ENCODE results near the gene CDT1.

CDT1 gene

DNA sequence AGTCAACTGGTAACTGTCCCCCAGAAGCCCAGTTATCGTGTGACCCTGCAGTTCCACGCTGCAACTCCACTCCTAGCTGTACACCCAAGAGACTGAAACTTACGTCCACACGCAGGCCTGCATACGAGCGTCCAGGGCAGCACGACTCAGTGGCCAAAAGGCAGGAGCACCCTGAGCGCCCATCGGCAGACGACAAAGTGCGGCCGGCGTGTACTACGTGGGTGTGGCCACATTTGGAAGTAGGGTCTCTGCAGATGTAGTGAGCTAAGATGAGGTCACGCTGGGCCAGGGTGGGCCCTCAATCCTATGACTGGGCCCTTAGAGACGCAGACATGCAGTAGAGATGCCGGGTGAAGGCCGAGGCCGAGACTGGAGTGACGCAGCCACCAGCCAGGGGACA lies 39.7 kb downstream of the CDT1 start:
- Histone ChIP-seq H3K4me3 (ENCODE audit: control insufficient read depth in 1 of 7, extremely low read depth in 1 of 7, insufficient read depth in 4 of 7, low read depth in 2 of 7, low read length in 6 of 7) (no peak overlapping the region), H3K36me3 (ENCODE audit: control insufficient read depth in 4 of 4, insufficient read depth in 4 of 4, low read length in 3 of 4) (peaks cover 0 to 22% (median 15%) of the 10 kb centered on the region in 4 experiments), H3K9me3 (ENCODE audit: control extremely low read depth in 1 of 5, control insufficient read depth in 4 of 5, insufficient read depth in 2 of 5, low read depth in 1 of 5, low read length in 4 of 5) (no peaks in the 10 kb centered on the region), H3K27ac (ENCODE audit: insufficient read depth in 1 of 2, low read depth in 1 of 2, low read length in 2 of 2, poor library complexity in 1 of 2, severe bottlenecking in 2 of 2) (no peak overlapping the region), H3K27me3 (replicated peaks in 2 of 5; ENCODE audit: control insufficient read depth in 4 of 5, insufficient read depth in 5 of 5, low read length in 4 of 5) (no peaks in the 10 kb centered on the region), H3K4me1 (ENCODE audit: control extremely low read depth in 1 of 4, control insufficient read depth in 4 of 4, insufficient read depth in 4 of 4, low read length in 3 of 4) (no peaks in the 10 kb centered on the region)
- CTCF ChIA-PET, result no interaction called here
- WGBS (ENCODE audit: insufficient coverage), result 97% methylated on average over 20 of the region's 20 CpGs
- DNase-seq, result no peak
- POLR2A ChIA-PET, result no interaction called here

DNA sequence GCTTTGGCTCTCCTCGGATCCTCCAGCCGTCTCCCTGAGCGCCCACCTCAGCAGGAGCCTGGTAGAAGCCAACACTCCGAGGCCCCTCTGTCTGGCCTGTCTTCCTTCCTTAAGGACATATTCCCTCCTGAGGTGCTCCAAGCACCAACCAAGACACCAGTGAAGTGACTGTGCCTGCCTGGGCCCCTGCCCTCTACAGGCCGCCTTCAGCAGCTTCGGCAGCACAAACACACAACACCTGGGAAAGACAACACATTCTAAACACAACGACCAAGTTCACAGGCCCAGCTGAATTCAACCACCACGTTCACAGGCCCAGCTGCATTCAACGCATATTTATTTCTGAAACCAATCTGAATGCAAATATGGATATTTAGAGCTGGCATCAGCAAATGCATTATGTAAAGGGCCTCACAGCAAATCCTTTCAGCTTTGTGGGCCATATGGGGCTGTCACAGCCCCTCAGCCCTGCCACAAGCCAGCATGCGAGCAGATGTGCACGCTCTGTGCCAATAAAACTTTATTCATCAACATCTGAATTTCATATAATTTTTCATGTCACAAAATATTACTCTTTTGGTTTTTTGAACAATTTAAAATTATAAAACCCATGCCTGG lies 40.9 kb downstream of the CDT1 start:
- ChIA-PET CTCF (no interaction called here), POLR2A (no interaction called here)
- no peaks in the 10 kb centered on the region for H3K27me3 ChIP-seq (replicated peaks in 2 of 5; ENCODE audit: control insufficient read depth in 4 of 5, insufficient read depth in 5 of 5, low read length in 4 of 5)
- no peak overlapping the region for H3K4me3 ChIP-seq (ENCODE audit: control insufficient read depth in 1 of 7, extremely low read depth in 1 of 7, insufficient read depth in 4 of 7, low read depth in 2 of 7, low read length in 6 of 7)
- no peaks in the 10 kb centered on the region for H3K4me1 ChIP-seq (ENCODE audit: control extremely low read depth in 1 of 4, control insufficient read depth in 4 of 4, insufficient read depth in 4 of 4, low read length in 3 of 4)
- no peak overlapping the region for H3K27ac ChIP-seq (ENCODE audit: insufficient read depth in 1 of 2, low read depth in 1 of 2, low read length in 2 of 2, poor library complexity in 1 of 2, severe bottlenecking in 2 of 2)
- H3K9me3 ChIP-seq (ENCODE audit: control extremely low read depth in 1 of 5, control insufficient read depth in 4 of 5, insufficient read depth in 2 of 5, low read depth in 1 of 5, low read length in 4 of 5), result no peaks in the 10 kb centered on the region
- 95% methylated on average over 10 of the region's 11 CpGs for WGBS (ENCODE audit: insufficient coverage)
- H3K36me3 ChIP-seq (ENCODE audit: control insufficient read depth in 4 of 4, insufficient read depth in 4 of 4, low read length in 3 of 4), result peaks cover 0 to 19% (median 11%) of the 10 kb centered on the region in 4 experiments
- no peak for DNase-seq

GRCh38 chr16:88846088-88846487 lies 42.5 kb downstream of the CDT1 start:
- POLR2A ChIA-PET, result interaction anchor here (0.8 kb wide), 1 partner anchor 9 kb away, joined by 3 read pairs; no protein-coding TSS in a partner anchor
- Histone ChIP-seq H3K9me3 (ENCODE audit: control extremely low read depth in 1 of 5, control insufficient read depth in 4 of 5, insufficient read depth in 2 of 5, low read depth in 1 of 5, low read length in 4 of 5) (no peaks in the 10 kb centered on the region), H3K36me3 (ENCODE audit: control insufficient read depth in 4 of 4, insufficient read depth in 4 of 4, low read length in 3 of 4) (peaks cover 0 to 15% (median 6%) of the 10 kb centered on the region in 4 experiments), H3K27ac (ENCODE audit: insufficient read depth in 1 of 2, low read depth in 1 of 2, low read length in 2 of 2, poor library complexity in 1 of 2, severe bottlenecking in 2 of 2) (no peak overlapping the region), H3K4me3 (ENCODE audit: control insufficient read depth in 1 of 7, extremely low read depth in 1 of 7, insufficient read depth in 4 of 7, low read depth in 2 of 7, low read length in 6 of 7) (no peak overlapping the region), H3K27me3 (replicated peaks in 2 of 5; ENCODE audit: control insufficient read depth in 4 of 5, insufficient read depth in 5 of 5, low read length in 4 of 5) (no peaks in the 10 kb centered on the region), H3K4me1 (ENCODE audit: control extremely low read depth in 1 of 4, control insufficient read depth in 4 of 4, insufficient read depth in 4 of 4, low read length in 3 of 4) (no peaks in the 10 kb centered on the region)
- CTCF ChIA-PET, result interaction anchor here (1.2 to 1.9 kb wide), 4 partner anchors 11 to 122 kb away, joined by 3 to 6 read pairs (median 4); partner anchors contain the start of genes GALNS and TRAPPC2L
- 100% methylated on average over 9 of the region's 9 CpGs for WGBS (ENCODE audit: insufficient coverage)
- DNase-seq, result no peak

DNA sequence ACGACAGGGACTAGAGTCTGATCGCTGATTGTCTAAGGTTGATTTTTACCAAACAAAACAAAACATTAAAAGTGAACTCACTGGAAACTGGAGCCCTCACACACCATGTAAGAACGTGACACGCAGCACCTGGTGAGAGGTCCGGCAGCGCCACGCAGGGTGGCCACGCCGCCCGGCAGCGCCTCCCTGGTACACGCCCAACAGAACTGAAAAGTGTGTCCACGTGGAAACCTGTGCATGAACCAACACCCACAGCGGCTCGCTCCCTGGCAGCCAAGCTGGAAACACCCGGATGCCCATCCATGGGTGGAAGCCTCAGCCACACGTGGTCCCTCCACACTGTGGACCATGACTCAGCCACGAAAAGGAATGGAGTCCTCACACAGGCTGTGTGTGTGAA lies 44.1 kb downstream of the CDT1 start:
- Histone ChIP-seq H3K36me3 (ENCODE audit: control insufficient read depth in 4 of 4, insufficient read depth in 4 of 4, low read length in 3 of 4) (peaks cover 0 to 16% (median 6%) of the 10 kb centered on the region in 4 experiments), H3K9me3 (ENCODE audit: control extremely low read depth in 1 of 5, control insufficient read depth in 4 of 5, insufficient read depth in 2 of 5, low read depth in 1 of 5, low read length in 4 of 5) (no peaks in the 10 kb centered on the region), H3K27ac (ENCODE audit: insufficient read depth in 1 of 2, low read depth in 1 of 2, low read length in 2 of 2, poor library complexity in 1 of 2, severe bottlenecking in 2 of 2) (no peak overlapping the region), H3K4me1 (ENCODE audit: control extremely low read depth in 1 of 4, control insufficient read depth in 4 of 4, insufficient read depth in 4 of 4, low read length in 3 of 4) (no peaks in the 10 kb centered on the region), H3K27me3 (replicated peaks in 2 of 5; ENCODE audit: control insufficient read depth in 4 of 5, insufficient read depth in 5 of 5, low read length in 4 of 5) (no peaks in the 10 kb centered on the region), H3K4me3 (ENCODE audit: control insufficient read depth in 1 of 7, extremely low read depth in 1 of 7, insufficient read depth in 4 of 7, low read depth in 2 of 7, low read length in 6 of 7) (no peak overlapping the region)
- ChIA-PET POLR2A (no interaction called here), CTCF (no interaction called here)
- DNase-seq, result no peak
- WGBS (ENCODE audit: insufficient coverage), result 98% methylated on average over 18 of the region's 18 CpGs

DNA sequence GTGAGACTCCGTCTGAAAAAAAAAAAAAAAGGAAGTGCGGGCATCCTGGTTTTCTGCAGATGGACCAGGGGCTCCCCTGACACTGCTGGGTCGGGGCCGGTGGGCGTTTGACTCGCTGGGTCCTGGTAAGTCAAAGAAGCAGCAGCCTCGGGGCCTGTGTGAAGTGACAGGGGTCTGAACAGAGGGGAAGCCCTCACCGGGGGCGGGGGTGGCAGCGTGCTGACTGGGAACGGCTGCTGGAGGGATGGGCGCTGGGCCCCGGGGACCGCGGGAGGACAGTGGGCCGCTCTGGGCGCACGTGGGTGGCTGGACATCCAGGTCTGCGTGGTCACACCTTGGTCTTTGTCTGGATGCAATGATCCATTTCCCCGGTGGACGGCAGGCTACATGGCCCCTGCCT lies 45.0 kb downstream of the CDT1 start:
- Histone ChIP-seq H3K9me3 (ENCODE audit: control extremely low read depth in 1 of 5, control insufficient read depth in 4 of 5, insufficient read depth in 2 of 5, low read depth in 1 of 5, low read length in 4 of 5) (no peaks in the 10 kb centered on the region), H3K27me3 (replicated peaks in 2 of 5; ENCODE audit: control insufficient read depth in 4 of 5, insufficient read depth in 5 of 5, low read length in 4 of 5) (no peaks in the 10 kb centered on the region), H3K4me3 (ENCODE audit: control insufficient read depth in 1 of 7, extremely low read depth in 1 of 7, insufficient read depth in 4 of 7, low read depth in 2 of 7, low read length in 6 of 7) (no peak overlapping the region), H3K4me1 (ENCODE audit: control extremely low read depth in 1 of 4, control insufficient read depth in 4 of 4, insufficient read depth in 4 of 4, low read length in 3 of 4) (peaks cover 0 to 4% (median 0%) of the 10 kb centered on the region in 4 experiments), H3K27ac (ENCODE audit: insufficient read depth in 1 of 2, low read depth in 1 of 2, low read length in 2 of 2, poor library complexity in 1 of 2, severe bottlenecking in 2 of 2) (no peak overlapping the region), H3K36me3 (ENCODE audit: control insufficient read depth in 4 of 4, insufficient read depth in 4 of 4, low read length in 3 of 4) (peaks cover 0 to 12% (median 3%) of the 10 kb centered on the region in 4 experiments)
- ChIA-PET CTCF (no interaction called here), POLR2A (no interaction called here)
- 95% methylated on average over 20 of the region's 21 CpGs for WGBS (ENCODE audit: insufficient coverage)
- no peak for DNase-seq

DNA sequence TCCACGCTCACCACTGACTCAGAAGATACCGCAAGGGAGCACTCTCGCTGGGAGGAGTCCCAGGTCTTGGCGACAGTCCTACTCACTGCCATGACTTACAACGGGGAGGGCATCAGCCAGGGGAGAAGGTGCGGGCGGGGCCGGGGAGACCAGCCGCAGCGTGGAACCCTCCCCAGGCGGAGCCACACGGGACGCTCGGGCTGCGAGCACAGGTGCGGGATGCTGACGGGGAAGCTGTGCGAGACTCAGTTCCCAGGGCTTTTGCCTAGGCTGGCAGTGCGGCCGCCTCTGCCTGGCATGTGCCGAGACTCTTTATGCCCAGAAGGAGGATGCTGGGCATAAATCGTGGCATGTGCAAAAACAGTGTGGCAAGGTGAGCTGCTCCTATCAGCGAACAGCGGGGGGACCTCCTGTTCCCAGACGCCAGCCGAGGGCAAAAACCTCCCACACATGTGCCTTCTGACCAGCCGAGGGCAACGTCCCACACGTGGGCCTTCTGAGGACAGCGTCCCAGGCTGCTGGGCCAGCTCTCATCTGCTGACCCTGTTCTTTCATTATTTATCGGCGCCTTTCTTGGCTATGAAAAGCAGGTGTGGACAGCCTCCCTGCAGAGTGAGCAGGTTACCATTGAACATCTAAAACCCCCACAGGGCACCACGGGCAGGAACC lies 47.1 kb downstream of the CDT1 start:
- Histone ChIP-seq H3K27ac (ENCODE audit: insufficient read depth in 1 of 2, low read depth in 1 of 2, low read length in 2 of 2, poor library complexity in 1 of 2, severe bottlenecking in 2 of 2) (no peak overlapping the region), H3K4me3 (ENCODE audit: control insufficient read depth in 1 of 7, extremely low read depth in 1 of 7, insufficient read depth in 4 of 7, low read depth in 2 of 7, low read length in 6 of 7) (no peak overlapping the region), H3K9me3 (ENCODE audit: control extremely low read depth in 1 of 5, control insufficient read depth in 4 of 5, insufficient read depth in 2 of 5, low read depth in 1 of 5, low read length in 4 of 5) (no peaks in the 10 kb centered on the region), H3K4me1 (ENCODE audit: control extremely low read depth in 1 of 4, control insufficient read depth in 4 of 4, insufficient read depth in 4 of 4, low read length in 3 of 4) (peaks cover 3 to 25% (median 15%) of the 10 kb centered on the region in 4 experiments), H3K36me3 (ENCODE audit: control insufficient read depth in 4 of 4, insufficient read depth in 4 of 4, low read length in 3 of 4) (peaks cover 0 to 12% (median 4%) of the 10 kb centered on the region in 4 experiments), H3K27me3 (replicated peaks in 2 of 5; ENCODE audit: control insufficient read depth in 4 of 5, insufficient read depth in 5 of 5, low read length in 4 of 5) (no peaks in the 10 kb centered on the region)
- ChIA-PET POLR2A (no interaction called here), CTCF (interaction anchor here (1.2 kb wide), 1 partner anchor 33 kb away, joined by 3 read pairs; no protein-coding TSS in a partner anchor)
- 94% methylated on average over 31 of the region's 33 CpGs for WGBS (ENCODE audit: insufficient coverage)
- no peak for DNase-seq

DNA sequence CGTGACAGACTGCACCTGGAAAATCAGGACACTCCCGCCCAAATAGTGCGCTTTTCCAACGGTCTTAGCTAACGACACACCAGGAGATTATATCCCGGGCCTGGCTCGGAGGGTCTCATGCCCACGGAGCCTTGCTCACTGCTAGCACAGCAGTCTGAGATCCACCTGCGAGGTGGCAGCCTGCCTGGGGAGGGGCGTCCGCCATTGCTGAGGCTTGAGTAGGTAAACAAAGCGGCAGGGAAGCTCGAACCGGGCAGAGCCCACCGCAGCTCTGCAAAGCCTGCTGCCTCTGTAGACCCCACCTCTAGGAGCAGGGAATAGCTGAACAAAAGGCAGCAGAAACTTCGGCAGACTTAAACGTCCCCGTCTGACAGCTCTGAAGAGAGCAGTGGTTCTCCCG lies 48.0 kb downstream of the CDT1 start:
- WGBS (ENCODE audit: insufficient coverage), result 95% methylated on average over 19 of the region's 19 CpGs
- POLR2A ChIA-PET, result no interaction called here
- CTCF ChIA-PET, result interaction anchor here (1.2 to 2.4 kb wide), 2 partner anchors 23 to 34 kb away, joined by 3 to 6 read pairs; no protein-coding TSS in a partner anchor
- H3K36me3 ChIP-seq (ENCODE audit: control insufficient read depth in 4 of 4, insufficient read depth in 4 of 4, low read length in 3 of 4), result peaks cover 0 to 12% (median 4%) of the 10 kb centered on the region in 4 experiments
- H3K4me3 ChIP-seq (ENCODE audit: control insufficient read depth in 1 of 7, extremely low read depth in 1 of 7, insufficient read depth in 4 of 7, low read depth in 2 of 7, low read length in 6 of 7), result no peak overlapping the region
- no peaks in the 10 kb centered on the region for H3K9me3 ChIP-seq (ENCODE audit: control extremely low read depth in 1 of 5, control insufficient read depth in 4 of 5, insufficient read depth in 2 of 5, low read depth in 1 of 5, low read length in 4 of 5)
- H3K27me3 ChIP-seq (replicated peaks in 2 of 5; ENCODE audit: control insufficient read depth in 4 of 5, insufficient read depth in 5 of 5, low read length in 4 of 5), result no peaks in the 10 kb centered on the region
- no peak for DNase-seq
- peaks cover 3 to 31% (median 22%) of the 10 kb centered on the region in 4 experiments for H3K4me1 ChIP-seq (ENCODE audit: control extremely low read depth in 1 of 4, control insufficient read depth in 4 of 4, insufficient read depth in 4 of 4, low read length in 3 of 4)
- no peak overlapping the region for H3K27ac ChIP-seq (ENCODE audit: insufficient read depth in 1 of 2, low read depth in 1 of 2, low read length in 2 of 2, poor library complexity in 1 of 2, severe bottlenecking in 2 of 2)

Measured in common myeloid progenitor, CD34-positive (primary cell).